IMR-90 (cell line): ENCODE data around the gene CEP126. TPM values are rescaled to one million over a fixed set of nuclear protein-coding genes. Genes with fewer than 3 reads are reported as not detected.

Experiments
- ATAC-seq: fragments of 200-7000 bp; cut with Tn5 transposase; 2 replicates; pipeline ENCODE4 v1.9.1; 2020; ENCODE audit warnings: low read depth, mild to moderate bottlenecking, moderate library complexity
- BruUV-seq: library from RNA; stranded (reverse); fragments of 400-500 nt; replicated peaks from 2 replicates; lab custom pipeline; 2021; lab: Mats Ljungman, UMichigan
- CTCF ChIA-PET: fragments of 300-600 bp; formaldehyde crosslinking; extraction: SDS; loops from one replicate; lab custom pipeline; 2021; ENCODE audit warnings: antibody characterized with exemption; lab: Yijun Ruan, JAX
- POLR2A ChIA-PET: fragments of 300-600 bp; sonication (Branson Sonifier 250); formaldehyde crosslinking; loops from one replicate; lab custom pipeline; 2022; ENCODE audit warnings: antibody characterized with exemption; ENCODE audit not compliant: unreplicated experiment; lab: Charles Lee
- DNase-seq: peaks from one replicate; pipeline ENCODE4 v3.0.0; 2013
- H2AFZ ChIP-seq: replicated peaks from 2 replicates; pipeline ENCODE3; 2013; ENCODE audit warnings: low read length, mild to moderate bottlenecking; ENCODE audit not compliant: poor library complexity
- H2AK5ac ChIP-seq: 2 replicates; pipeline ENCODE4 v1.6.1; 2013; ENCODE audit warnings: low read depth, low read length, inconsistent platforms
- H2AK9ac ChIP-seq: replicated peaks from 2 replicates; pipeline ENCODE3; 2013; ENCODE audit warnings: mild to moderate bottlenecking, low read depth, low read length, moderate library complexity; ENCODE audit not compliant: poor library complexity
- H2BK120ac ChIP-seq: 2 replicates; pipeline ENCODE4 v1.6.1; 2013; ENCODE audit warnings: low read depth, low read length, inconsistent platforms
- H2BK15ac ChIP-seq: 3 replicates; pipeline ENCODE4 v1.6.1; 2013; ENCODE audit warnings: low read depth, low read length, inconsistent platforms
- H2BK20ac ChIP-seq: 2 replicates; pipeline ENCODE4 v1.6.1; 2013; ENCODE audit warnings: low read depth, mild to moderate bottlenecking, inconsistent platforms, low read length, moderate library complexity
- H2BK5ac ChIP-seq: 2 replicates; pipeline ENCODE4 v1.6.1; 2013; ENCODE audit warnings: mild to moderate bottlenecking, low read depth, low read length, inconsistent platforms; ENCODE audit not compliant: poor library complexity, severe bottlenecking
- H3K14ac ChIP-seq: replicated peaks from 2 replicates; pipeline ENCODE4 v1.6.1; 2013; ENCODE audit warnings: low read depth, low read length, inconsistent platforms
- H3K18ac ChIP-seq: 2 replicates; pipeline ENCODE4 v1.6.1; 2013; ENCODE audit warnings: low read depth, low read length, control low read depth
- H3K23ac ChIP-seq: 2 replicates; pipeline ENCODE4 v1.6.1; 2013; ENCODE audit warnings: low read depth, low read length, inconsistent platforms
- H3K27ac ChIP-seq: 2 replicates; pipeline ENCODE4 v1.5.1; 2013; ENCODE audit warnings: mild to moderate bottlenecking, control low read depth, low read length; ENCODE audit not compliant: insufficient read depth
- H3K27me3 ChIP-seq: 2 replicates; pipeline ENCODE4 v1.6.1; 2013; ENCODE audit warnings: low read length; ENCODE audit not compliant: control insufficient read depth, insufficient read depth
- H3K36me3 ChIP-seq: 2 replicates; pipeline ENCODE4 v1.6.1; 2013; ENCODE audit warnings: low read length, mixed read lengths; ENCODE audit not compliant: control insufficient read depth, insufficient read depth
- H3K4ac ChIP-seq: 2 replicates; pipeline ENCODE4 v1.6.1; 2013; ENCODE audit warnings: low read depth, low read length, inconsistent platforms
- H3K4me1 ChIP-seq: 2 replicates; pipeline ENCODE4 v1.6.1; 2013; ENCODE audit warnings: low read length, mixed read lengths; ENCODE audit not compliant: control insufficient read depth, insufficient read depth
- H3K4me2 ChIP-seq: 2 replicates; pipeline ENCODE4 v1.6.1; 2013; ENCODE audit warnings: low read depth, mild to moderate bottlenecking, control low read depth, low read length, moderate library complexity
- H3K4me3 ChIP-seq: 2 replicates; pipeline ENCODE4 v1.5.1; 2013; ENCODE audit warnings: low read depth, mild to moderate bottlenecking, control low read depth, low read length, moderate library complexity; ENCODE audit not compliant: insufficient read depth
- H3K56ac ChIP-seq: 2 replicates; pipeline ENCODE4 v1.6.1; 2013; ENCODE audit warnings: low read length, inconsistent platforms; ENCODE audit not compliant: insufficient read depth; ENCODE audit errors: extremely low read depth
- H3K79me1 ChIP-seq, 2 experiments: 2 replicates each; pipeline ENCODE4 v1.6.1; 2013; ENCODE audit warnings: low read length in 2 of 2, inconsistent platforms in 1 of 2, low read depth in 1 of 2
- H3K9ac ChIP-seq: 2 replicates; pipeline ENCODE4 v1.6.1; 2013; ENCODE audit warnings: low read depth, low read length, control low read depth
- H3K9me1 ChIP-seq: 2 replicates; pipeline ENCODE4 v1.6.1; 2013; ENCODE audit warnings: low read length, inconsistent platforms; ENCODE audit not compliant: insufficient read depth
- H3K9me3 ChIP-seq: 2 replicates; pipeline ENCODE4 v1.6.1; 2013; ENCODE audit warnings: low read length; ENCODE audit not compliant: control insufficient read depth, insufficient read depth
- H4K20me1 ChIP-seq: 2 replicates; pipeline ENCODE4 v1.6.1; 2013; ENCODE audit warnings: low read length, inconsistent platforms; ENCODE audit not compliant: insufficient read depth
- H4K5ac ChIP-seq: 2 replicates; pipeline ENCODE4 v1.6.1; 2013; ENCODE audit warnings: mild to moderate bottlenecking, low read depth, low read length, control low read depth
- H4K8ac ChIP-seq, 2 experiments: 2 replicates each; pipeline ENCODE4 v1.6.1; 2013; ENCODE audit warnings: low read depth in 2 of 2, low read length in 2 of 2, control low read depth in 1 of 2, inconsistent platforms in 1 of 2
- H4K91ac ChIP-seq: 2 replicates; pipeline ENCODE4 v1.6.1; 2013; ENCODE audit warnings: low read depth, low read length, inconsistent platforms; ENCODE audit not compliant: insufficient read depth
- BHLHE40 ChIP-seq: fragments of 150-350 bp; IDR thresholded peaks from 2 replicates; pipeline ENCODE4 v1.6.1; 2016; ENCODE audit warnings: mild to moderate bottlenecking, low read depth, low read length
- CHD1 ChIP-seq: IDR thresholded peaks from 2 replicates; pipeline ENCODE4 v1.6.1; 2012; ENCODE audit warnings: low read depth, low read length, improper control_type of control experiment
- FOS ChIP-seq: fragments of 150-350 bp; IDR thresholded peaks from 2 replicates; pipeline ENCODE4 v1.6.1; 2016; ENCODE audit warnings: low read depth, low read length
- MAFK ChIP-seq: IDR thresholded peaks from 2 replicates; pipeline ENCODE4 v1.6.1; 2012; ENCODE audit warnings: low read depth, low read length, improper control_type of control experiment
- MXI1 ChIP-seq: IDR thresholded peaks from 2 replicates; pipeline ENCODE4 v1.6.1; 2012; ENCODE audit warnings: low read depth, mild to moderate bottlenecking, low read length, moderate library complexity, borderline replicate concordance
- POLR2A ChIP-seq: IDR thresholded peaks from 2 replicates; pipeline ENCODE4 v1.6.1; 2012; ENCODE audit warnings: mild to moderate bottlenecking, low read depth, low read length
- RAD21 ChIP-seq: IDR thresholded peaks from 2 replicates; pipeline ENCODE4 v1.6.1; 2012; ENCODE audit warnings: low read length, improper control_type of control experiment
- RCOR1 ChIP-seq: IDR thresholded peaks from 2 replicates; pipeline ENCODE4 v1.6.1; 2012; ENCODE audit warnings: mild to moderate bottlenecking, low read length, improper control_type of control experiment; ENCODE audit not compliant: insufficient replicate concordance
- RFX5 ChIP-seq: IDR thresholded peaks from 2 replicates; pipeline ENCODE4 v1.8.0; 2012; ENCODE audit warnings: low read depth, mild to moderate bottlenecking, low read length, moderate library complexity
- whole genome bisulfite sequencing, 2 experiments: methylation state at CpG; one replicate each; pipeline versions ENCODE4 v1.1.5 to v1.1.7; 2013; ENCODE audit warnings: missing lambda C conversion rate in 2 of 2; ENCODE audit not compliant: insufficient read length in 1 of 2; ENCODE audit errors: extremely low coverage in 2 of 2; 5-methylcytosine and 5-hydroxymethylcytosine counted together
- dilution Hi-C: fragments of 300-500 bp; cut with HindIII; formaldehyde crosslinking; loops from one replicate; pipeline ENCODE4 v1.14.3; 2018; ENCODE audit warnings: low sequenced_read_pairs; ENCODE audit not compliant: unreplicated experiment
- in situ Hi-C: fragments of 300-500 bp; cut with MboI; formaldehyde crosslinking; loops from 3 replicates; pipeline ENCODE4 v1.14.3; 2019; ENCODE audit warnings: low sequenced_read_pairs, inconsistent platforms, mixed read lengths
- intact Hi-C: fragments of 100-400 bp; cut with micrococcal nuclease; formaldehyde crosslinking; loops from 2 replicates; pipeline ENCODE4 v1.10.0; 2022
- polyA plus RNA-seq, 3 experiments: library from polyadenylated mRNA; depleted of rRNA; stranded (reverse); fragments of >200 nt; gene quantifications; 2 replicates each; pipeline ENCODE4 v1.2.3, GENCODE V29; 2012; ENCODE audit warnings: low replicate concordance in 1 of 3
- total RNA-seq: library from RNA; depleted of rRNA; stranded (reverse); fragments of >200 nt; gene quantifications from 2 replicates; pipeline ENCODE4 v1.2.3, GENCODE V29; 2012
- TF ChIP-seq, protein P1 (sequence below): fragments of 150-350 bp; IDR thresholded peaks from 2 replicates; pipeline ENCODE4 v1.6.1; 2016; ENCODE audit warnings: low read depth, mild to moderate bottlenecking, low read length, moderate library complexity, borderline replicate concordance
- TF ChIP-seq, protein P2 (sequence below): fragments of 150-350 bp; IDR thresholded peaks from 2 replicates; pipeline ENCODE4 v1.6.1; 2017; ENCODE audit warnings: mild to moderate bottlenecking, antibody characterized with exemption, low read length, low read depth

CEP126 gene
- total and polyA plus RNA-seq, 2 of the 4 experiments (the other 2 are of a cell fraction) = 0.72 to 1.4 TPM

DNA sequence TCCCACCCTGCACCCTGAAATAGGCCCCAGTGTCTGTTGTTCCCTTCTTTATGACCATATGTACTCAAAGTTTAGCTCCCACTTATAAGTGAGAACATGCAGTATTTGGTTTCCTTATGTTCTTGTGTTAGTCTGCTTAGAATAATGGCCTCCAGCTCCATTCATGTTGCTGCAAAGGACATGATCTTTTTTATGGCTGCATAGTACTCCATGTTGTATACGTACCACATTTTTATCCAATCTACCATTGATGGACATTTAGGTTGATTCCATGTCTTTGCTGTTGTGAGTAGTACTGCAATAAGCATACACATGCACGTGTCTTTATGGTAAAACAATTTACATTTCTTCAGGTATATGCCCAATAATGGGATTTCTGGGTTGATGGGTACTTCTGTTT is 60.9 kb downstream of the CEP126 start:
- no peak overlapping the region for H2BK5ac ChIP-seq
- TF ChIP-seq RAD21 (no peak), FOS (no peak), MAFK (no peak), MXI1 (no peak), RCOR1 (no peak), CHD1 (no peak), RFX5 (no peak), BHLHE40 (no peak), POLR2A (no peak)
- TF ChIP-seq, protein P1, sequence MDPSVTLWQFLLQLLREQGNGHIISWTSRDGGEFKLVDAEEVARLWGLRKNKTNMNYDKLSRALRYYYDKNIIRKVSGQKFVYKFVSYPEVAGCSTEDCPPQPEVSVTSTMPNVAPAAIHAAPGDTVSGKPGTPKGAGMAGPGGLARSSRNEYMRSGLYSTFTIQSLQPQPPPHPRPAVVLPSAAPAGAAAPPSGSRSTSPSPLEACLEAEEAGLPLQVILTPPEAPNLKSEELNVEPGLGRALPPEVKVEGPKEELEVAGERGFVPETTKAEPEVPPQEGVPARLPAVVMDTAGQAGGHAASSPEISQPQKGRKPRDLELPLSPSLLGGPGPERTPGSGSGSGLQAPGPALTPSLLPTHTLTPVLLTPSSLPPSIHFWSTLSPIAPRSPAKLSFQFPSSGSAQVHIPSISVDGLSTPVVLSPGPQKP = no peak
- TF ChIP-seq, protein P2, sequence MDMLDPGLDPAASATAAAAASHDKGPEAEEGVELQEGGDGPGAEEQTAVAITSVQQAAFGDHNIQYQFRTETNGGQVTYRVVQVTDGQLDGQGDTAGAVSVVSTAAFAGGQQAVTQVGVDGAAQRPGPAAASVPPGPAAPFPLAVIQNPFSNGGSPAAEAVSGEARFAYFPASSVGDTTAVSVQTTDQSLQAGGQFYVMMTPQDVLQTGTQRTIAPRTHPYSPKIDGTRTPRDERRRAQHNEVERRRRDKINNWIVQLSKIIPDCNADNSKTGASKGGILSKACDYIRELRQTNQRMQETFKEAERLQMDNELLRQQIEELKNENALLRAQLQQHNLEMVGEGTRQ = no peak
- dilution Hi-C loops (no loop called here), intact Hi-C loops (no loop called here), in situ Hi-C loops (no loop called here)
- no peak overlapping the region for H3K4me2 ChIP-seq
- no peak overlapping the region for H3K9ac ChIP-seq
- ChIA-PET POLR2A (no interaction called here), CTCF (interaction anchor here (5.7 kb wide), 1 partner anchor 114 kb away, joined by 43 read pairs; no protein-coding TSS in a partner anchor)
- no peak overlapping the region for H3K14ac ChIP-seq
- no peak overlapping the region for H2AFZ ChIP-seq
- no CpG with 5 or more reads among the region's 2 CpGs for WGBS, 2 experiments
- no peaks in the 10 kb centered on the region for H3K4me1 ChIP-seq
- H3K9me1 ChIP-seq = no peaks in the 10 kb centered on the region
- H2AK5ac ChIP-seq = no peak overlapping the region
- no peak overlapping the region for H2BK120ac ChIP-seq
- no peak overlapping the region for H4K8ac ChIP-seq
- H4K5ac ChIP-seq = no peak overlapping the region
- no peaks in the 10 kb centered on the region for H4K20me1 ChIP-seq
- no peak overlapping the region for H2AK9ac ChIP-seq
- no peak overlapping the region for H3K23ac ChIP-seq
- no TSS peak for BruUV-seq
- H2BK20ac ChIP-seq = no peak overlapping the region
- no peak overlapping the region for H3K4me3 ChIP-seq
- no peaks in the 10 kb centered on the region for H3K27me3 ChIP-seq
- no peak for ATAC-seq
- no peaks in the 10 kb centered on the region for H3K9me3 ChIP-seq
- no peak overlapping the region for H3K18ac ChIP-seq
- H3K56ac ChIP-seq = no peak overlapping the region
- H3K4ac ChIP-seq = no peak overlapping the region
- DNase-seq = no peak
- no peak overlapping the region for H4K91ac ChIP-seq
- no peak overlapping the region for H2BK15ac ChIP-seq
- no peaks in the 10 kb centered on the region for H3K79me1 ChIP-seq
- no peaks in the 10 kb centered on the region for H3K36me3 ChIP-seq
- no peak overlapping the region for H3K27ac ChIP-seq
